ENCODE results near the gene ANKK1. TPM values are rescaled to one million over a fixed set of nuclear protein-coding genes. Genes with fewer than 3 reads are reported as not detected.

The ANKK1 gene
- total RNA-seq, 1 experiment from 2014 or later: not detected

- H3K4me3 ChIP-seq (ENCODE audit: insufficient read depth, low read depth, low read length): no peak overlapping the region
- H3K36me3 ChIP-seq (replicated peaks; ENCODE audit: control insufficient read depth, insufficient read depth, low read length): no peaks in the 10 kb centered on the region
- no peak for DNase-seq
- H3K27me3 ChIP-seq (ENCODE audit: control insufficient read depth, insufficient read depth, low read length): no peaks in the 10 kb centered on the region; the same call in 1 of the 2 replicates
Observed at GRCh38 chr11:113410414-113411135, 23.0 kb downstream of the ANKK1 start.

DNA sequence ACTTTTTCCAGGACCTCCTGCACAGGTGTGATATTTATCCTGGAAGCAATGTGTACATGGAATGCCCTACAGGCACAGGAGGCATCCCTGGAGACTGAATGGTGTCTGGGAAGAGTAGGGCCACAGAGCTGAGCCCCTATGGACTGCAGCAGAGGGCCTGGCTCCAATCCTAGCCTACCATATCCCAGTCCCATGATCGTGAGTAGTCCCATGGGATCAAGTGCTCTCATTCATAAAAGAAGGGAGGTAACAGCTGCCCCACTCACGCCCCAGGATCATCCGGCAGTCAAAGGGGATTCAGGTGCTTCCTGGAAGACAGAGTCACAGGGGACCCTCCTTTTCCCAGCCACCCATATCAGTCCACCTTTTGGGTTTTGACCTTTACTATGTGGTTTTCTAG is 24.0 kb downstream of the ANKK1 start:
- H3K4me3 ChIP-seq (ENCODE audit: insufficient read depth, low read depth, low read length): no peak overlapping the region
- no peak for DNase-seq
- H3K27me3 ChIP-seq (ENCODE audit: control insufficient read depth, insufficient read depth, low read length): no peaks in the 10 kb centered on the region; the same call in 1 of the 2 replicates
- no peaks in the 10 kb centered on the region for H3K36me3 ChIP-seq (replicated peaks; ENCODE audit: control insufficient read depth, insufficient read depth, low read length)

- no peak overlapping the region for H3K4me3 ChIP-seq (ENCODE audit: insufficient read depth, low read depth, low read length)
- no peaks in the 10 kb centered on the region for H3K36me3 ChIP-seq (replicated peaks; ENCODE audit: control insufficient read depth, insufficient read depth, low read length)
- H3K27me3 ChIP-seq (ENCODE audit: control insufficient read depth, insufficient read depth, low read length): no peaks in the 10 kb centered on the region; the same call in 1 of the 2 replicates
- no peak for DNase-seq
Observed at GRCh38 chr11:113412675-113413074, 25.1 kb downstream of the ANKK1 start.

- Histone ChIP-seq H3K4me3 (ENCODE audit: insufficient read depth, low read depth, low read length) (no peak overlapping the region), H3K27me3 (ENCODE audit: control insufficient read depth, insufficient read depth, low read length) (no peaks in the 10 kb centered on the region; the same call in 1 of the 2 replicates), H3K36me3 (replicated peaks; ENCODE audit: control insufficient read depth, insufficient read depth, low read length) (no peaks in the 10 kb centered on the region)
- no peak for DNase-seq
Observed at GRCh38 chr11:113415343-113415742, 27.8 kb downstream of the ANKK1 start.

DNA sequence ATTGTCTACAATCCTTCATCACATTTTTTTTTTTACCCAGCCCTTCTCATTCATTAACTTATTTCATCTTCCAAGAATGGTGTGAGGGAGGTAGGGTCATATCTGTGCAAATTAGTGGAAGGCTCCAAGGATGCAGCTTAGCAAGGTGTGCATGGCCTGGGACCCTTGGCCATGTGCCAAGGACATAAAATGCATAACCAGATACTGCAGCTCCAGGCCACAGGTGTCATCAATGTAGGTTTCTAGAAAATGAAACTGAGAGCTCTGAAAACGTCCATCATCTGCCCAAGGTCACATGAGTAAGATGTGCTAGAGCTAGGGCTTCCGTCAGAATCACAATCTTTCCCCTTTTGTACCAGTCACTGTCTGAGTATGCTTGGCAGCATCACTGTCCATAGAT is 29.8 kb downstream of the ANKK1 start:
- Histone ChIP-seq H3K36me3 (replicated peaks; ENCODE audit: control insufficient read depth, insufficient read depth, low read length) (no peaks in the 10 kb centered on the region), H3K4me3 (ENCODE audit: insufficient read depth, low read depth, low read length) (no peak overlapping the region), H3K27me3 (ENCODE audit: control insufficient read depth, insufficient read depth, low read length) (no peaks in the 10 kb centered on the region; the same call in 1 of the 2 replicates)
- no peak for DNase-seq

DNA sequence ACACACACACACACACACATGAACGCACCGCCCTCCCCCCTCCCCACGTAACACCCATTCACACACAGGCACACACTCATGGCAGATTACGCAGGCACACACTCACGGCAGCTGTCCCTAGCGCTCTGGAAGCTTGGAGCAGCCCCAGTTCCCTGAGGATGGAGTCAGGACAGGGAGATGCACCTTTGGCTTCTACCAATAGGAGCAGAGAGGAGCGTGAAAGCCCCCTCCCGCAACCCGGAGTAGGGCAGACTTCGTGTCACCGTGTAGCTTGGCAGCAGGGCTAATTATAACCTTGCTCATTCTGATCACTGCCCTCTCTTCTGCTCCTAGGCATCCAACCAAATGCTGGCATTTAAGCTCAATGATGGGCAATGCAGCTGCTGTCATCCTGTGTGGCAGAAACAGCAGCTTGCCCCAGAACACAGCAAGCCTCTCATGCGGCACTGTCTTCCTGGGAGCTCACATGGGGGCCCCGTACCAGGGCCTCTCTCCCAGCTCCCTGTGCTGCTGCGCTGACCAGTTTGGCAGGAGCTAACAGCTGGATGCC is 31.9 kb downstream of the ANKK1 start:
- no peaks in the 10 kb centered on the region; the same call in 1 of the 2 replicates for H3K27me3 ChIP-seq (ENCODE audit: control insufficient read depth, insufficient read depth, low read length)
- H3K4me3 ChIP-seq (ENCODE audit: insufficient read depth, low read depth, low read length): no peak overlapping the region
- no peak for DNase-seq

GRCh38 chr11:113420808-113421207 is 33.2 kb downstream of the ANKK1 start:
- Histone ChIP-seq H3K27me3 (ENCODE audit: control insufficient read depth, insufficient read depth, low read length) (no peaks in the 10 kb centered on the region; the same call in 1 of the 2 replicates), H3K4me3 (ENCODE audit: insufficient read depth, low read depth, low read length) (no peak overlapping the region), H3K36me3 (replicated peaks; ENCODE audit: control insufficient read depth, insufficient read depth, low read length) (no peaks in the 10 kb centered on the region)
- no peak for DNase-seq

More for the DNA sequence above, 31.9 kb downstream of the ANKK1 start:
- no peaks in the 10 kb centered on the region for H3K36me3 ChIP-seq (replicated peaks; ENCODE audit: control insufficient read depth, insufficient read depth, low read length)

DNA sequence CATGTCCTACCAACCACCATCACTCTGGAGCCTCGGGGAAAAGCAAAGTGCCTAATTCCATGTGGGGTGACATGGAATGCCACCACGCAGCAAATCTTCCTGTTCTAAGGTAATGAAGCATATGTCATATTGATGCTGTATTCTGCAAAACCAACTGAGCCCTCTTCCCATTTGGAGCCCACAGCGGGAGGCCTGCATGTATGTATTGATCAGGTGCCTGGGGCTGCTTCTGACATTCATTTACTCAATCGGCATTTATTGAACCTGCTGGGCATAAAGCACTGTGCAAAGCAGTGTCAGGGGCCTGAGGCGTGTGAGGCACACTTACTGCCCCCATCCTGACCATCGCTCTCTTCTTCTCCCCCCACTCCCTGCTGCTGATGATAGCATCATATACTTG is 39.1 kb downstream of the ANKK1 start:
- H3K36me3 ChIP-seq (replicated peaks; ENCODE audit: control insufficient read depth, insufficient read depth, low read length): no peaks in the 10 kb centered on the region
- H3K27me3 ChIP-seq (ENCODE audit: control insufficient read depth, insufficient read depth, low read length): no peaks in the 10 kb centered on the region
- no peak for DNase-seq
- H3K4me3 ChIP-seq (ENCODE audit: insufficient read depth, low read depth, low read length): no peak overlapping the region

GRCh38 chr11:113431746-113432145 is 44.2 kb downstream of the ANKK1 start:
- H3K4me3 ChIP-seq (ENCODE audit: insufficient read depth, low read depth, low read length): no peak overlapping the region
- no peaks in the 10 kb centered on the region for H3K27me3 ChIP-seq (ENCODE audit: control insufficient read depth, insufficient read depth, low read length)
- DNase-seq: no peak
- H3K36me3 ChIP-seq (replicated peaks; ENCODE audit: control insufficient read depth, insufficient read depth, low read length): no peaks in the 10 kb centered on the region

GRCh38 chr11:113435190-113435968 is 47.8 kb downstream of the ANKK1 start:
- no peaks in the 10 kb centered on the region for H3K27me3 ChIP-seq (ENCODE audit: control insufficient read depth, insufficient read depth, low read length)
- H3K4me3 ChIP-seq (ENCODE audit: insufficient read depth, low read depth, low read length): no peak overlapping the region
- no peak for DNase-seq
- no peaks in the 10 kb centered on the region for H3K36me3 ChIP-seq (replicated peaks; ENCODE audit: control insufficient read depth, insufficient read depth, low read length)

DNA sequence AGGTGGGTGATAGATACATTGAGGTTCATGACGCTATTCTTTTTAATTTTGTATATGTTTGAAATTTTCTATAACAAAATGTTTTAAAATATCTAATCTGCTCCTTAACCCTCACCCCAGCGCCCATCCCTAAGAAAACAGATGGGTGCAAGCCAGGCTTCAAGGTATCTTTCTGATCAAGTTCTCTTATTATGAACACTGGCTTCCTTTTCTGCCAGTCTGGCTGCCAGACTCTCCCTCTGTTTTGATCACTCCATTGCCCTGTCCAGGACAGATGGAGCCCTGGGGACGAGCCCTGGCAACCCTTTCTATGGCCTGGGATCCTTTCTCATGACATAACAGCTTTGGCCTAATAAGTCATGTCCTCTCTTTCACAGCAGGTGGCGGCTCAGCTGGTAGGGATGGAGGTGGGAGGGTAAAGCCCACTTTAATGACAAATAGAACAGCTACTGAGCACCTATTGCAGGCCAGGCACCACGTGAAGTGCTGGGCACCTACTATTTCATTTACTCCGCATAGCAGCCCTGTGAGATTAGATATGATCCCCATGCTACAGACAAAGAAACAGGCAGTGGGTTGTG is 49.2 kb downstream of the ANKK1 start:
- no peaks in the 10 kb centered on the region for H3K36me3 ChIP-seq (replicated peaks; ENCODE audit: control insufficient read depth, insufficient read depth, low read length)
- H3K27me3 ChIP-seq (ENCODE audit: control insufficient read depth, insufficient read depth, low read length): no peaks in the 10 kb centered on the region
- no peak for DNase-seq
- no peak overlapping the region for H3K4me3 ChIP-seq (ENCODE audit: insufficient read depth, low read depth, low read length)

- Histone ChIP-seq H3K4me3 (ENCODE audit: insufficient read depth, low read depth, low read length) (no peak overlapping the region), H3K36me3 (replicated peaks; ENCODE audit: control insufficient read depth, insufficient read depth, low read length) (no peaks in the 10 kb centered on the region), H3K27me3 (ENCODE audit: control insufficient read depth, insufficient read depth, low read length) (no peaks in the 10 kb centered on the region)
- no peak for DNase-seq
Observed at GRCh38 chr11:113440816-113441215, 53.2 kb downstream of the ANKK1 start.

DNA sequence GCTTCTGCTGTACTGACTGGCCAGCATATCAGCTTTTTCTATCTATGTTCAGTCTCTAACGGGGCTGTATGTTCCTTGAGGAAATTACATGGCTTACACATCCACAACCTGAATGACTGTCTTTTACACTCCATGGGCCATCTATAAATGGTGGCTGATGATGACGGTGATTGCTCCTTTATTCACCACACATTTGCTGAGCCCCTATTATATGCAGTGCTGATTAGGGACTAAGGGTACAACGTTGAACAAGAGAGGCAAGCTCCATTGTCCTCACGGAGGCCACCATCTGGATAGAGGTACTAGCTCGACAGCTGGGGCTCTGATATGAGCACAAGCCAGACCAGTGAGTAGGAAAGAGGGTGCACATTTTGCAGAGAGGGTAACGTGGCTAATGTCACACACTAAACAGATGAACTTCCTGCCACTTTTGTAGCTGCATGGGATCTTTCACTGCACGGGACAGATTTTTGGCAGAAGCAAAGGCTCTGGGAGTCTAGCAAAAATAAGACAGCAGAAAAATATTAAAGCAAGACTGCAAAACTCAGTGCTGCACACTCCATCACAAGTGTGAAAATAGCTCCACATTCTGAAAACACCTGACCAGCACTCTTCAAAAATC is 57.0 kb downstream of the ANKK1 start:
- no peak for DNase-seq

DNA sequence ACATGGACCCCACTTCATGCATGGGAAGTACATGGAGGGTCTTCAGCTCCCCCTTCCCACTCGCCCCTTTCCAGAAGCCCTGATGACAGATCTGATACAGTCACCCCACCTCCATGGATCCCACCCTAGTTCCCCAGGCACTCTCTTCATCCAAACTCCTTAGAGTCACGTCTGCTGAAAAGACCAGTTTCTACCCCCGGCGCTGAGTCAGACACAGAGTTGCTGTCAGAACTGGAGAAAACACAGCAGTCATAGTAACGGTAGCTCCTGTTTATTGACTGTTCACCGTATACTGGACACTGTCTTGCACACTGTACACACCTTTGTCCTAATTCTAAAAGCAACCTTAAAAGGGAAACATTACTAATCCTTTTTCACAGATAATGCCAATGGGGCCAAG is 58.5 kb downstream of the ANKK1 start:
- H3K36me3 ChIP-seq (replicated peaks; ENCODE audit: control insufficient read depth, insufficient read depth, low read length): no peaks in the 10 kb centered on the region
- no peak for DNase-seq
- H3K27me3 ChIP-seq (ENCODE audit: control insufficient read depth, insufficient read depth, low read length): no peaks in the 10 kb centered on the region
- no peak overlapping the region for H3K4me3 ChIP-seq (ENCODE audit: insufficient read depth, low read depth, low read length)

More for the DNA sequence above, 57.0 kb downstream of the ANKK1 start:
- Histone ChIP-seq H3K36me3 (replicated peaks; ENCODE audit: control insufficient read depth, insufficient read depth, low read length) (no peaks in the 10 kb centered on the region), H3K27me3 (ENCODE audit: control insufficient read depth, insufficient read depth, low read length) (no peaks in the 10 kb centered on the region), H3K4me3 (ENCODE audit: insufficient read depth, low read depth, low read length) (no peak overlapping the region)
